Activated CD8-positive, alpha-beta memory T cell treated with anti-CD3 and anti-CD28 coated beads for 48 hours (primary cell): ENCODE measurements around the gene METTL24.
"Not testable (repeated sequence)": the region's sequence is repeated elsewhere in the genome, so short reads cannot be mapped to it uniquely, and the experiment has no call there.

Experiments
- DNase-seq, 3 experiments: peaks; one replicate each; pipeline ENCODE4 v3.0.0-alpha.2; 2020; ENCODE audit warnings: low read depth in 2 of 3, low spot score in 2 of 3

The METTL24 gene

GRCh38 chr6:110317189-110317588, 41.0 kb downstream of the METTL24 start:
- no peak for DNase-seq

- DNase-seq = no peak
These were observed 42.2 kb downstream of the METTL24 start for GRCh38 chr6:110315869-110316398.

DNA sequence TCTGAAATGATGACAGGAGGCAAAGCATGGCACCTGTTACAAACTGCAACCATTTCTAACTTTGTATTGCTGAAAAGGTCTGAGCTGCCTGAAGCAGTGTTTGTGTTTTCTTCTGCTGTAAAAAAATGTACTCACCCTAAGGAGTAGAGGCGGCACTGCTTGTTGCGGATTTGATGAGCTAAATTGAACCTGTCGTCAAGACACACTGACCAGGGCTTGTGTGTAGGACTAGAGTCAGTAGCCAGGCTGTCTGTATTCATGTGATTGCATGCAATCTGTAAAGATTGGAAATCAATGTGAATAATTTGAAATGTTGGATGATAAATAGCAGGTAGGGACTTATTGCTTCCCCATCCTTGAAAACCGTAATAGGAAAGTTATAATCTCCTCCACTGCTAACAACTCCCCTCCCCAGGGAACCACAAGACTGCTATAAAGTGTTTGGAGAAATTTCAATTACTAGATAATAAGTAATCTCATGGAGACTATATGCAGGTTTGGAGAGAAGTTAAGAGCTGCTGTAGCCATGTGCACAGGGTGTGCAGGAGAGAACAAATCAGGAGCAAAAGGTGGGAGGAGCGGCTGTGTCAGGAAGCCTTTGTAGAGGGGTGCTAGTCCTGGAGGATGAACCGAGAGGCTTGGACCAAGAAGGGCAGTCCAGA, 42.8 kb downstream of the METTL24 start:
- DNase-seq = no peak

- no peak for DNase-seq
These were observed 47.2 kb downstream of the METTL24 start for GRCh38 chr6:110310861-110311446.

DNA sequence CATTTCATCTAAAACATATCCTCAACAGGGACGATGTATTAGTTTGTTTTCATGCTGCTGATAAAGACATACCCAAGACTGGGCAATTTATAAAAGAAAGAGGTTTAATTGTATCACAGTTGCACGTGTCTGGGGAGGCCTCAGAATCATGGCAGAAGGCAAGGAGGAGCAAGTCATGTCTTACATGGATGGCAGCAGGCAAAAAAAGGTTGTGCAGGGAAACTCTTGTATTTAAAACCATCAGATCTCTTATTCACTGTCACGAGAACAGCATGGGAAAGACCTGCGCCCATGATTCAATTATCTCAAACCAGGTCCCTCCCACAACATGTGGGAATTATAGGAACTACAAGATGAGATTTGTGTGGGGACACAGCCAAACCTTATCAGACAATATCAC, 48.7 kb downstream of the METTL24 start:
- DNase-seq = not testable (repeated sequence)

- DNase-seq = no peak
These were observed 50.8 kb downstream of the METTL24 start for GRCh38 chr6:110307368-110307767.

DNA sequence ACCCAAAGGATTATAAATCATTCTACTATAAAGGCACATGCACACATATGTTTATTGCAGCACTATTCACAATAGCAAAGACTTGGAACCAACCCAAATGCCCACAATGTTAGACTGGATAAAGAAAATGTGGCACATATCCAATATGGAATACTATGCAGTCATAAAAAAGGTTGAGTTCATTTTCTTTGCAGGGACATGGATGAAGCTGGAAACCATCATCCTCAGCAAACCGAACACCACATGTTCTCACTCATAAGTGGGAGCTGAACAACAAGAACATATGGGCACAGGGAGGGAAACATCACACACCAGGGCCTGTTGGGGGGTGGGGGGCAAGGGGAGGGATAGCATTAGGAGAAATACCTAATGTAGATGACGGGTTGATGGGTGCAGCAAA, 52.3 kb downstream of the METTL24 start:
- not testable (repeated sequence) for DNase-seq

GRCh38 chr6:110303692-110304091, 54.5 kb downstream of the METTL24 start:
- DNase-seq = not testable (repeated sequence)

GRCh38 chr6:110298916-110299315, 59.2 kb downstream of the METTL24 start:
- DNase-seq = no peak

DNA sequence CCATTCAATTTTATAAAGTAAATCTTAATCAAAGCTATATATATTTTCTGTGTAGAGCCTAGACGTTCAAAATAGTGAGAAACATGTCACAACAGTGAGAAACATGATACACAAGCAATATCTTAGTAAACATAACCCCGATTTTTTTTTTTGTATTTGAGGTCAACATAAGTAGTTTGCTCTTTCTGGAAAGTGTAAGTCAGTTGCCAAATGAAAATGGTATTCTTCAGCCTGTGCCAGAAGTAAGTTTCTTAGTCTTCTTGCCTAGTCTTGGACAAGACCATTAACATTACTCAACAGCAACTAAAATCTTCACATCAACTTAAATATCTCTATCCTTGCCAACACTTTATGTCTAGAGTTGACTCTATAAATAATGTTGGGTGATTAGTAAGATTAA, 59.7 kb downstream of the METTL24 start:
- DNase-seq = no peak

GRCh38 chr6:110296241-110297025, 61.7 kb downstream of the METTL24 start:
- DNase-seq = no peak

GRCh38 chr6:110295451-110296165, 62.5 kb downstream of the METTL24 start:
- no peak for DNase-seq

DNA sequence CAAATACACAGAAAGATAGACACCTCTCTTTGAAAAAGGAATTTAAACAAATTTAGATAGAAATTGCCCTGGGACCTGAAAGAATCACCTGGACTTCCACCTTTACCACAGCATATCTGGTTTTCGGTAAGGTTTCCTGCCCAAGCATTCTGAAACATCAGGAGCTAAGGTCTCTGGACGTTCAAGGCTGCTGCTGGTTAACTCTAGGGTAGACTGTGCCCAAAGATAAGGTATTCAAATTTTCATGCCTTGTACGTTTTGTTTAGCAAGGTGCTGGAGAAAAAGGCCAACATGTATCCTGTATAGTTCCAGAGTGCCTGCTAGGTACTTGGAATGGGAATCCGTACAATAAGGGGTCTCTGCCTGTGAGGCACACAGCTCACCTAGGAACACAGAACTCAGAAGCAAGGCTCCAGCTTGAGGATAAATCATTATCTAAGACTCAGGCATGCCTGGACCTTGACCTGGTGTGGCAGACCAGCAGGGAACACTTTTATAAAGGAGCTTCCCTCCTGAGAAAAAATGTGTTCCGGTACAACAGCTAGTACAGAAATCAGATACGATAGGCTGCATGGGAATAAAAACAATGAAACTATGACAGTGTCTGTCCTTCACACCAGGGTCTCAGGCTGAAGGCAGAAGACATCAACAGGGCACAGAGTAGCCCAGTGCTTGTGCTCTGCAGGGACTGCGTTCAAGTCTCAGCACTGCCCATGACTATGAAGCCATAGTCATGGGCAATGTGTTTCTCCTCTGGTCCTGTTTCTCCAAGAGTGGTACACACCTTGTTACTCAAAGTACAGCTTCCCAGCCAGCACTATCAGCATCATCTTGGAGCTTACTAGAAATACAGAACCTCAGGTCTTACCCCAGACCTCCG, 70.4 kb downstream of the METTL24 start:
- no peak for DNase-seq

DNA sequence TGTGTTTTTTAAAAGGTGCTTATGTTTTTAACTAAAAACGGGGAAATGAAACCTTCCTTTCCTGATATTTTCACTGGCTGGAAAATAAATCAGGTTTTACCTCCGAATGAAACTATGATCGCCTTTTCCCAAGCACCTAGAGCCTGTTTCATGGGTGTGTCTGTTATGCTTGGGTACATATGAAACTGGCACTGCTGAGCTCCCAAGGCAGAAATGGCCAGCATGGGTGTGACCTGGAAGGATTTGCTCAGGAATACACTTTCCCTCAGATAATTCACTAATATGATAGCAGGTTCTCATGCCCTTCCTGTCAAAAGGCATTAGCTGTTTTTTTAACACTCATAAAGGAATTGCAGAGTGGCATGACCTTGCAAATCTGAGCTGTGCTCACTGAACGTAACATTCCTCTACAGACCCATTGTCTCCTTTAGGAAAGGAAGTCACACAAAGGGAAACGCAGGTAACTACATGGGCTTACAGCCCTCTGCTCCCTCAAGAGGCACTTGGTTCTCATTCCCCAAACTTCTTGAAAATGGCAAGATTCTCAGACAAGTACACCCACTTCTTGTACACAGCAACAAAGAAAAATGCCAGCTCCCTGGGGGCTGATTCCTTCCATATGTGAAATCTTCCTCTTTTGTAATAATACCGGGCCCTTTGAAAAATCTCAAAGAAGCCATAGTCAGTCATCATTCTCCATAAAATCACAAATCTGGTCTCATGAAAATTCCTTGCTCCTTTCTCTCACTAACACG, 72.7 kb downstream of the METTL24 start:
- no peak for DNase-seq

GRCh38 chr6:110284855-110285254, 73.3 kb downstream of the METTL24 start:
- DNase-seq = no peak

- DNase-seq = no peak
These were observed 74.5 kb downstream of the METTL24 start for GRCh38 chr6:110283657-110284056.

- DNase-seq = no peak
These were observed 75.7 kb downstream of the METTL24 start for GRCh38 chr6:110282412-110282811.

GRCh38 chr6:110277100-110277665, 81.0 kb downstream of the METTL24 start:
- DNase-seq = no peak

GRCh38 chr6:110272781-110273180, 85.4 kb downstream of the METTL24 start:
- DNase-seq = not testable (repeated sequence)

DNA sequence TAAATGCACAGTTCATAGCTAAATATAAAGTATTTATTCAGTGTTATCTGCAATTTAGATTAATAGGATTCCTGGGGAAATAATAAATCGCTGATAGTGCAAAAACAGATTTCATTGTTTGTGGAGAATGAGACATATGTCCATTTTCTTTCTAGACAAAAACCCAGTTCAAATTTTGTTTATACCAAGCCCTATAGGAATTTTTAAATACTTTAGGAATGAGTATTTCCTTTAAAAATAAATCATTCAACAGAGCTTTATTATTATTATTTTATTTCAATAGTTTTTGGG, 86.5 kb downstream of the METTL24 start:
- no peak for DNase-seq
